OCI-LY7 (cell line): Measurements from ENCODE around the gene SURF1.

Experiments
- CTCF ChIP-seq: fragments of 200-600 bp; sonication (generic); conservative IDR thresholded peaks from 2 replicates; pipeline ENCODE4 v1.5.1; 2014; ENCODE audit warnings: mild to moderate bottlenecking, antibody characterized with exemption, low read length, moderate library complexity, mixed read lengths
- EZH2phosphoT487 ChIP-seq: fragments of 200-600 bp; sonication (generic); IDR thresholded peaks from 2 replicates; pipeline ENCODE4 v1.6.1; 2018; ENCODE audit warnings: low read depth, borderline replicate concordance, mild to moderate bottlenecking, mixed run types, antibody characterized with exemption, low read length, moderate library complexity, mixed read lengths

GRCh38 chr9:133382507-133383141, 26.3 kb upstream of the SURF1 start:
- TF ChIP-seq CTCF (no peak), EZH2phosphoT487 (no peak)
